Thyroid gland (tissue), 4 donors: ENCODE results near the gene SPDEF.

Experiments used
- CTCF ChIP-seq, 6 experiments: fragments of 200-600 bp in 3 of 6; fragments of 450-650 bp in 3 of 6; sonication (generic) in 3 of 6; IDR thresholded peaks; one replicate each; pipeline ENCODE4 v1.5.1; 2016 to 2019; ENCODE audit warnings: antibody characterized with exemption in 6 of 6, mild to moderate bottlenecking in 2 of 6, inconsistent platforms in 1 of 6, moderate library complexity in 1 of 6
- POLR2A ChIP-seq, 2 donors: fragments of 450-650 bp; IDR thresholded peaks; one replicate each; pipeline ENCODE4 v1.6.1; 2017; ENCODE audit warnings: antibody characterized with exemption in 2 of 2, mild to moderate bottlenecking in 2 of 2, moderate library complexity in 1 of 2

DNA sequence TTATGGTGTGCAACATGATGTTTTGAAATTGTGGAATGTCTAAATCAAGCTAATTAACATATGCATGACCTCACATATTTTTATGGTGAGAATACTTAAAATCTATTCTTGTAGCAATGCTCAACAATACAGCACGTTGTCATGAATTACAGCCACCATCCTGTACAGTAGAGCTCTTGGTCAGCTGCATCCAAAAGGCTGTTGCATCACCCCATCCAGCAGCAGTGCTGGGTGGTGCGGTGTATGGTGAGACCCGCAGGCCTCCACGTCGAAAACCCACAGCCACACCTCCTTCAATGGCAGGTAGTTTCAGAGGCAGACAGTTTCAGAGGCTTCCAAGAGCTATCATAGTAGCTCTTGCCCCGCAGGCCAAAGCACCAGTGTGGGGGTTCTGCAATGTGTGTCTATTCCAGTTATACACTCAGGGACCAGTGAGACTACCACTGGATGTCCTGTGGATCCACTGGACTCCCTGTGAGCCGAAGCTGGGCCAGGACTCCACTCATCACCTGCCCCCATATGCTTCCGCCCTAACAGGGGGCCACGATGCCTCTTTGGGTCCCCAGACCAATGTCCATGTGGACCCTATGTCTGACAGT lies 66.8 kb downstream of the SPDEF start:
- TF ChIP-seq POLR2A (IDR thresholded peaks at IDR 0.05), result no peak
- no peak for TF ChIP-seq CTCF (IDR thresholded peaks at IDR 0.05)
